Activated naive CD4-positive, alpha-beta T cell (primary cell): ENCODE measurements around the gene NEURL1B.

Experiments used
- DNase-seq, 4 experiments: peaks; one replicate each; lab custom pipeline; 2025; lab: John Stamatoyannopoulos, UW

The NEURL1B gene

GRCh38 chr5:172608773-172609172 is 32.3 kb upstream of the NEURL1B start:
- no peak for DNase-seq

- DNase-seq: no peak
Observed at GRCh38 chr5:172610643-172611042, 30.4 kb upstream of the NEURL1B start.

- no peak for DNase-seq
Observed at GRCh38 chr5:172611913-172612312, 29.1 kb upstream of the NEURL1B start.

- DNase-seq: no peak
Observed at GRCh38 chr5:172612771-172613170, 28.3 kb upstream of the NEURL1B start.

GRCh38 chr5:172616136-172616535 is 24.9 kb upstream of the NEURL1B start:
- no peak for DNase-seq

GRCh38 chr5:172616730-172617129 is 24.3 kb upstream of the NEURL1B start:
- DNase-seq: no peak

- DNase-seq: no peak
Observed at GRCh38 chr5:172617817-172618216, 23.2 kb upstream of the NEURL1B start.

GRCh38 chr5:172618574-172619365 is 22.3 kb upstream of the NEURL1B start:
- no peak for DNase-seq

- DNase-seq: no peak
Observed at GRCh38 chr5:172620506-172620905, 20.6 kb upstream of the NEURL1B start.

GRCh38 chr5:172622091-172623046 is 18.7 kb upstream of the NEURL1B start:
- DNase-seq: no peak

- DNase-seq: no peak
Observed at GRCh38 chr5:172623313-172623980, 17.6 kb upstream of the NEURL1B start.

GRCh38 chr5:172624083-172624995 is 16.7 kb upstream of the NEURL1B start:
- no peak for DNase-seq

GRCh38 chr5:172624996-172625964 is 15.8 kb upstream of the NEURL1B start:
- DNase-seq: no peak

GRCh38 chr5:172626031-172626581 is 15.0 kb upstream of the NEURL1B start:
- DNase-seq: no peak

- DNase-seq: no peak
Observed at GRCh38 chr5:172630082-172630481, 11.0 kb upstream of the NEURL1B start.

- no peak for DNase-seq
Observed at GRCh38 chr5:172630482-172630881, 10.6 kb upstream of the NEURL1B start.

GRCh38 chr5:172630986-172631385 is 10.1 kb upstream of the NEURL1B start:
- DNase-seq: no peak

- no peak for DNase-seq
Observed at GRCh38 chr5:172632346-172633092, 8.5 kb upstream of the NEURL1B start.

- DNase-seq: no peak
Observed at GRCh38 chr5:172633403-172633970, 7.6 kb upstream of the NEURL1B start.
